ENCODE data around the gene PRKCQ.

The PRKCQ gene

GRCh38 chr10:6379015-6379776 is 200.9 kb downstream of the PRKCQ start:
- DNase-seq = no peak

More at GRCh38 chr10:6379015-6379776, 200.9 kb downstream of the PRKCQ start:
- Histone ChIP-seq H2AFZ (ENCODE audit: low read length) (no peak overlapping the region), H3K4me3 (ENCODE audit: low read length) (no peak overlapping the region), H3K79me2 (ENCODE audit: low read length) (no peaks in the 10 kb centered on the region), H3K4me2 (ENCODE audit: low read depth, low read length) (no peak overlapping the region), H3K27ac (ENCODE audit: low read length) (no peak overlapping the region), H3K36me3 (replicated peaks; ENCODE audit: insufficient read depth, low read length) (no peaks in the 10 kb centered on the region), H4K20me1 (ENCODE audit: insufficient read depth, low read length) (no peaks in the 10 kb centered on the region), H3K27me3 (replicated peaks; ENCODE audit: insufficient read depth, low read length) (no peaks in the 10 kb centered on the region), H3K4me1 (ENCODE audit: low read length) (peaks cover 18% of the 10 kb centered on the region), H3K9ac (ENCODE audit: low read length) (no peak overlapping the region), H3K9me3 (replicated peaks; ENCODE audit: insufficient read depth, low read length) (no peaks in the 10 kb centered on the region), H3F3A (ENCODE audit: insufficient read depth, low read length) (peaks cover 9% of the 10 kb centered on the region; the same call in 1 of the 2 replicates), H3K9me2 (replicated peaks; ENCODE audit: insufficient read depth, low read length) (no peaks in the 10 kb centered on the region)
- no peak for TF ChIP-seq EZH2 (optimal IDR thresholded peaks at IDR 0.05; ENCODE audit: low read depth, low read length)
- TF ChIP-seq EZH2phosphoT487 (IDR thresholded peaks at IDR 0.05; ENCODE audit: low read length) = no peak

Data from MM.1S (cell line).